Rectal smooth muscle tissue (tissue), 1 donor: ENCODE data around the gene PPP2R2B.

Experiments
- H3K27ac ChIP-seq: one replicate; pipeline ENCODE4 v1.7.0; 2013; ENCODE audit warnings: low read depth, low read length, inconsistent platforms
- H3K27me3 ChIP-seq: one replicate; pipeline ENCODE4 v1.7.0; 2013; ENCODE audit warnings: low read length; ENCODE audit not compliant: control insufficient read depth, insufficient read depth
- H3K36me3 ChIP-seq: one replicate; pipeline ENCODE4 v1.7.0; 2013; ENCODE audit warnings: low read length; ENCODE audit not compliant: control insufficient read depth, insufficient read depth
- H3K4me1 ChIP-seq: one replicate; pipeline ENCODE4 v1.7.0; 2013; ENCODE audit warnings: low read length; ENCODE audit not compliant: control insufficient read depth, insufficient read depth
- H3K4me3 ChIP-seq: one replicate; pipeline ENCODE4 v1.7.0; 2013; ENCODE audit warnings: low read length
- H3K9ac ChIP-seq: one replicate; pipeline ENCODE4 v1.7.0; 2013; ENCODE audit warnings: low read length

The PPP2R2B gene

GRCh38 chr5:146640285-146640896, 238.2 kb downstream of the PPP2R2B start:
- Histone ChIP-seq H3K4me3 (no peak overlapping the region), H3K36me3 (no peaks in the 10 kb centered on the region), H3K9ac (no peak overlapping the region), H3K27ac (no peak overlapping the region), H3K4me1 (no peaks in the 10 kb centered on the region), H3K27me3 (no peaks in the 10 kb centered on the region)

- Histone ChIP-seq H3K27ac (no peak overlapping the region), H3K36me3 (no peaks in the 10 kb centered on the region), H3K4me1 (no peaks in the 10 kb centered on the region), H3K9ac (no peak overlapping the region), H3K27me3 (no peaks in the 10 kb centered on the region), H3K4me3 (no peak overlapping the region)
These were observed 243.1 kb downstream of the PPP2R2B start for GRCh38 chr5:146635443-146635842.

GRCh38 chr5:146633323-146633764, 245.2 kb downstream of the PPP2R2B start:
- Histone ChIP-seq H3K4me3 (no peak overlapping the region), H3K36me3 (no peaks in the 10 kb centered on the region), H3K27me3 (no peaks in the 10 kb centered on the region), H3K9ac (no peak overlapping the region), H3K4me1 (no peaks in the 10 kb centered on the region), H3K27ac (no peak overlapping the region)

- H3K4me1 ChIP-seq = no peaks in the 10 kb centered on the region
- H3K4me3 ChIP-seq = no peak overlapping the region
- H3K27me3 ChIP-seq = no peaks in the 10 kb centered on the region
- no peak overlapping the region for H3K27ac ChIP-seq
- H3K36me3 ChIP-seq = no peaks in the 10 kb centered on the region
- H3K9ac ChIP-seq = no peak overlapping the region
These were observed 245.8 kb downstream of the PPP2R2B start for GRCh38 chr5:146632620-146633322.

GRCh38 chr5:146630472-146630871, 248.1 kb downstream of the PPP2R2B start:
- Histone ChIP-seq H3K27ac (no peak overlapping the region), H3K4me3 (no peak overlapping the region), H3K27me3 (no peaks in the 10 kb centered on the region), H3K36me3 (no peaks in the 10 kb centered on the region), H3K9ac (no peak overlapping the region), H3K4me1 (no peaks in the 10 kb centered on the region)

GRCh38 chr5:146628950-146629349, 249.6 kb downstream of the PPP2R2B start:
- Histone ChIP-seq H3K36me3 (no peaks in the 10 kb centered on the region), H3K4me1 (no peaks in the 10 kb centered on the region), H3K27ac (no peak overlapping the region), H3K9ac (no peak overlapping the region), H3K4me3 (no peak overlapping the region), H3K27me3 (no peaks in the 10 kb centered on the region)

- Histone ChIP-seq H3K27me3 (no peaks in the 10 kb centered on the region), H3K27ac (no peak overlapping the region), H3K4me1 (no peaks in the 10 kb centered on the region), H3K9ac (no peak overlapping the region), H3K4me3 (no peak overlapping the region), H3K36me3 (no peaks in the 10 kb centered on the region)
These were observed 251.6 kb downstream of the PPP2R2B start for GRCh38 chr5:146626936-146627335.

GRCh38 chr5:146624179-146624578, 254.4 kb downstream of the PPP2R2B start:
- no peak overlapping the region for H3K27ac ChIP-seq
- H3K4me3 ChIP-seq = no peak overlapping the region

GRCh38 chr5:146623666-146624065, 254.9 kb downstream of the PPP2R2B start:
- no peaks in the 10 kb centered on the region for H3K36me3 ChIP-seq
- no peak overlapping the region for H3K4me3 ChIP-seq
- H3K27ac ChIP-seq = no peak overlapping the region
- no peaks in the 10 kb centered on the region for H3K4me1 ChIP-seq
- H3K27me3 ChIP-seq = no peaks in the 10 kb centered on the region
- H3K9ac ChIP-seq = no peak overlapping the region

More at GRCh38 chr5:146624179-146624578, 254.4 kb downstream of the PPP2R2B start:
- Histone ChIP-seq H3K9ac (no peak overlapping the region), H3K36me3 (no peaks in the 10 kb centered on the region), H3K4me1 (no peaks in the 10 kb centered on the region), H3K27me3 (no peaks in the 10 kb centered on the region)

GRCh38 chr5:146623009-146623408, 255.5 kb downstream of the PPP2R2B start:
- Histone ChIP-seq H3K4me3 (no peak overlapping the region), H3K36me3 (no peaks in the 10 kb centered on the region), H3K4me1 (no peaks in the 10 kb centered on the region), H3K27ac (no peak overlapping the region), H3K9ac (no peak overlapping the region), H3K27me3 (no peaks in the 10 kb centered on the region)

- Histone ChIP-seq H3K4me3 (no peak overlapping the region), H3K36me3 (no peaks in the 10 kb centered on the region), H3K4me1 (no peaks in the 10 kb centered on the region)
These were observed 256.2 kb downstream of the PPP2R2B start for GRCh38 chr5:146622391-146622790.

GRCh38 chr5:146620669-146621051, 257.9 kb downstream of the PPP2R2B start:
- H3K4me3 ChIP-seq = no peak overlapping the region
- no peaks in the 10 kb centered on the region for H3K36me3 ChIP-seq
- no peaks in the 10 kb centered on the region for H3K4me1 ChIP-seq
- H3K27me3 ChIP-seq = no peaks in the 10 kb centered on the region
- H3K9ac ChIP-seq = no peak overlapping the region
- no peak overlapping the region for H3K27ac ChIP-seq

More at GRCh38 chr5:146622391-146622790, 256.2 kb downstream of the PPP2R2B start:
- H3K27ac ChIP-seq = no peak overlapping the region
- no peaks in the 10 kb centered on the region for H3K27me3 ChIP-seq
- no peak overlapping the region for H3K9ac ChIP-seq
